ENCODE measurements around the gene UNC13B. TPM values are rescaled to one million over a fixed set of nuclear protein-coding genes. Genes with fewer than 3 reads are reported as not detected.

UNC13B gene
- total RNA-seq, 1 experiment from 2014 or later = 49.3 TPM

DNA sequence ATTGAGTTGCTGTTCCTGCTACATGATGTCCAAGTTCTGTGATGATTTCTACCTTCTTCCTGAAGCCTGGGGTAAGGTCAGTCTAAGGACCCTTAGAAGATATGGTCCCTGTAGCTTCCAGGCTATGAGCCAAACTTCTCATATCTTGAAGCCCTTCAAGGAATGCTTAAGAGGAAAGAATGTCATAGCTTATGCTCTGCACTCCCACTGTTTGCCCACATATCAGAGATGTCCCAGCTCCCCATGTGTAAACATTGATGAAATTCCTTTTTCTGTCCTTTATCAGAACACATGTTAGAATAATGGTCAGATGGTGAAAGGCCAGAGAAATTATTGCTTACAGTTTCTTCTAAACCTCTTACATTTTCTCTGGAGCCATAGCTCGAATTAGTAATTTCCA, 286.7 kb downstream of the UNC13B start (continued):
- no peak for TF ChIP-seq ZNF423 (CRISPR knock-in tag; IDR thresholded peaks at IDR 0.05)
- TF ChIP-seq SP1 (CRISPR knock-in tag; conservative IDR thresholded peaks at IDR 0.05) = no peak
- TF ChIP-seq, protein P1, sequence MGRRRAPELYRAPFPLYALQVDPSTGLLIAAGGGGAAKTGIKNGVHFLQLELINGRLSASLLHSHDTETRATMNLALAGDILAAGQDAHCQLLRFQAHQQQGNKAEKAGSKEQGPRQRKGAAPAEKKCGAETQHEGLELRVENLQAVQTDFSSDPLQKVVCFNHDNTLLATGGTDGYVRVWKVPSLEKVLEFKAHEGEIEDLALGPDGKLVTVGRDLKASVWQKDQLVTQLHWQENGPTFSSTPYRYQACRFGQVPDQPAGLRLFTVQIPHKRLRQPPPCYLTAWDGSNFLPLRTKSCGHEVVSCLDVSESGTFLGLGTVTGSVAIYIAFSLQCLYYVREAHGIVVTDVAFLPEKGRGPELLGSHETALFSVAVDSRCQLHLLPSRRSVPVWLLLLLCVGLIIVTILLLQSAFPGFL (CRISPR knock-in tag; IDR thresholded peaks at IDR 0.05; ENCODE audit: borderline replicate concordance) = no peak
- TF ChIP-seq FOXP1 (CRISPR knock-in tag; IDR thresholded peaks at IDR 0.05; ENCODE audit: borderline replicate concordance) = no peak
- TF ChIP-seq ZNF317 (CRISPR knock-in tag; IDR thresholded peaks at IDR 0.05; ENCODE audit: borderline replicate concordance, low read depth) = no peak
- no peak for TF ChIP-seq ELF4 (CRISPR knock-in tag; IDR thresholded peaks at IDR 0.05; ENCODE audit: low read depth)
- TF ChIP-seq EMX1 (CRISPR knock-in tag; IDR thresholded peaks at IDR 0.05) = no peak
- TF ChIP-seq SMAD4 (CRISPR knock-in tag; IDR thresholded peaks at IDR 0.05) = no peak
- no peak for TF ChIP-seq GTF2I (CRISPR knock-in tag; conservative IDR thresholded peaks at IDR 0.05)
- TF ChIP-seq CREB1 (CRISPR knock-in tag; IDR thresholded peaks at IDR 0.05) = no peak

DNA sequence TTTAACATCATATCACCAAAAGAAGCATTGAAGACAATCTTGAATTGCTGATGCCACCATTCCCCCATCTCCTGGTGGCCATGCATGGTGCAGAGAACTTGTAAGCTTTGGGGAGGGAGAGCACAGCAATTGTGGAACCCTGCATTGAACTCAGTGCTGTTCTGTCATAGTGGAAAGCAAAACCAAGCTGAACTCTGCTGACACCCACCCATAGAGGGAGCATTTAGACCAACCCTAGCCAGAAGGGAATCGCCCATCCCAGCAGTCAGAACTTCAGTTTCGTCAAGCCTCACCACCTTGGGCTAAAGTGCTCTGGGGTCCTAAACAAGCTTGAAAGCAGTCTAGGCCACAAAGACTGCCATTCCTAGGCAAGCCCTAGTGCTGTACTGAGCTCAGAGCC, 290.7 kb downstream of the UNC13B start:
- TF ChIP-seq, protein P2, sequence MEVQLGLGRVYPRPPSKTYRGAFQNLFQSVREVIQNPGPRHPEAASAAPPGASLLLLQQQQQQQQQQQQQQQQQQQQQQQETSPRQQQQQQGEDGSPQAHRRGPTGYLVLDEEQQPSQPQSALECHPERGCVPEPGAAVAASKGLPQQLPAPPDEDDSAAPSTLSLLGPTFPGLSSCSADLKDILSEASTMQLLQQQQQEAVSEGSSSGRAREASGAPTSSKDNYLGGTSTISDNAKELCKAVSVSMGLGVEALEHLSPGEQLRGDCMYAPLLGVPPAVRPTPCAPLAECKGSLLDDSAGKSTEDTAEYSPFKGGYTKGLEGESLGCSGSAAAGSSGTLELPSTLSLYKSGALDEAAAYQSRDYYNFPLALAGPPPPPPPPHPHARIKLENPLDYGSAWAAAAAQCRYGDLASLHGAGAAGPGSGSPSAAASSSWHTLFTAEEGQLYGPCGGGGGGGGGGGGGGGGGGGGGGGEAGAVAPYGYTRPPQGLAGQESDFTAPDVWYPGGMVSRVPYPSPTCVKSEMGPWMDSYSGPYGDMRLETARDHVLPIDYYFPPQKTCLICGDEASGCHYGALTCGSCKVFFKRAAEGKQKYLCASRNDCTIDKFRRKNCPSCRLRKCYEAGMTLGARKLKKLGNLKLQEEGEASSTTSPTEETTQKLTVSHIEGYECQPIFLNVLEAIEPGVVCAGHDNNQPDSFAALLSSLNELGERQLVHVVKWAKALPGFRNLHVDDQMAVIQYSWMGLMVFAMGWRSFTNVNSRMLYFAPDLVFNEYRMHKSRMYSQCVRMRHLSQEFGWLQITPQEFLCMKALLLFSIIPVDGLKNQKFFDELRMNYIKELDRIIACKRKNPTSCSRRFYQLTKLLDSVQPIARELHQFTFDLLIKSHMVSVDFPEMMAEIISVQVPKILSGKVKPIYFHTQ (CRISPR knock-in tag; IDR thresholded peaks at IDR 0.05) = no peak
- TF ChIP-seq ELF4 (CRISPR knock-in tag; IDR thresholded peaks at IDR 0.05; ENCODE audit: low read depth) = no peak
- Mint-ChIP-seq H3K36me3 (no peaks in the 10 kb centered on the region), H3K27me3 (ENCODE audit: low read depth) (peaks cover 32% of the 10 kb centered on the region), H3K4me1 (no peaks in the 10 kb centered on the region), H3K27ac (no peak overlapping the region), H3K9me3 (peaks cover 20% of the 10 kb centered on the region), H3K4me3 (no peak overlapping the region)
- ATAC-seq (peak; percentile 61), DNase-seq (ENCODE audit: low spot score) (no peak)
- CTCF ChIA-PET = interaction anchor here (0.9 to 1.4 kb wide), 5 partner anchors 12 to 337 kb away, joined by 3 to 5 read pairs (median 3); partner anchors contain the start of gene ATOSB
- POLR2A ChIA-PET = interaction anchor here (0.6 kb wide), 1 partner anchor 1240 kb away, joined by 4 read pairs; no protein-coding TSS in a partner anchor

DNA sequence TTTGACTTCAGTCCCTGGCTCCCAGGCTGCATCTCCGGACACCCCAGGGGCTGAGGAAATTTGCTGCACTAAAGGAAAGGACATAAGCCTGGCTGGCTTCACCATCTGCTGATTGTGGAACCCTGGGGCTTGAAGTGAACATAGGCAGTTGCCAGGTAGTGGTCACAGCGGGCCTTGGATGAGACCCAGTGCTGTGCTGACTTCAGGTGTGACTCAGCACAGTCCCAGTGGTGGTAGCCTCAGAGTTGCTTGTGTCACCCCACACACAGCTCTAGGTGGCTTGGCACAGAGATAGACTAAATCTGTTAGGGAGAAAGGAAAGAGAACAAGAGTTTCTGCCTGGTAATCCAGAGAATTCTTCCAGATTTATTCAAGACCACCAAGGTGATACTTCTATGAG, 292.0 kb downstream of the UNC13B start:
- H3K9me3 Mint-ChIP-seq = peaks cover 20% of the 10 kb centered on the region
- ChIA-PET CTCF (no interaction called here), POLR2A (no interaction called here)
- no peak overlapping the region for H3K4me3 Mint-ChIP-seq
- DNase-seq (ENCODE audit: low spot score) = no peak
- no peak for TF ChIP-seq NR1H2 (CRISPR knock-in tag; IDR thresholded peaks at IDR 0.05)
- TF ChIP-seq ETV6 (CRISPR knock-in tag; IDR thresholded peaks at IDR 0.05) = no peak
- no peak for TF ChIP-seq SOX15 (CRISPR knock-in tag; IDR thresholded peaks at IDR 0.05)
- TF ChIP-seq ZNF416 (CRISPR knock-in tag; IDR thresholded peaks at IDR 0.05) = no peak
- TF ChIP-seq, protein P3, sequence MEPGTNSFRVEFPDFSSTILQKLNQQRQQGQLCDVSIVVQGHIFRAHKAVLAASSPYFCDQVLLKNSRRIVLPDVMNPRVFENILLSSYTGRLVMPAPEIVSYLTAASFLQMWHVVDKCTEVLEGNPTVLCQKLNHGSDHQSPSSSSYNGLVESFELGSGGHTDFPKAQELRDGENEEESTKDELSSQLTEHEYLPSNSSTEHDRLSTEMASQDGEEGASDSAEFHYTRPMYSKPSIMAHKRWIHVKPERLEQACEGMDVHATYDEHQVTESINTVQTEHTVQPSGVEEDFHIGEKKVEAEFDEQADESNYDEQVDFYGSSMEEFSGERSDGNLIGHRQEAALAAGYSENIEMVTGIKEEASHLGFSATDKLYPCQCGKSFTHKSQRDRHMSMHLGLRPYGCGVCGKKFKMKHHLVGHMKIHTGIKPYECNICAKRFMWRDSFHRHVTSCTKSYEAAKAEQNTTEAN (CRISPR knock-in tag; IDR thresholded peaks at IDR 0.05) = no peak
- ATAC-seq = no peak
- no peaks in the 10 kb centered on the region for H3K4me1 Mint-ChIP-seq
- peaks cover 27% of the 10 kb centered on the region for H3K27me3 Mint-ChIP-seq (ENCODE audit: low read depth)
- no peaks in the 10 kb centered on the region for H3K36me3 Mint-ChIP-seq
- no peak overlapping the region for H3K27ac Mint-ChIP-seq

Other genes starting within 250 kb of the UNC13B start
- 0.34 to 0.59 TPM (median 0.53 TPM) in 3 replicates for gene PHF24, start 203.7 kb upstream of the UNC13B start, total RNA-seq (2021)
- 26.7 to 30.0 TPM (median 28.6 TPM) in 3 replicates for gene DNAJB5, start 172.3 kb upstream of the UNC13B start, total RNA-seq (2021)
- 305 to 386 TPM (median 329 TPM) in 3 replicates for gene VCP, start 89.4 kb upstream of the UNC13B start, total RNA-seq (2021)
- 80.9 to 108 TPM (median 89.1 TPM) in 3 replicates for gene FANCG, start 82.1 kb upstream of the UNC13B start, total RNA-seq (2021)
- gene PIGO, start 65.4 kb upstream of the UNC13B start, total RNA-seq (2021) = 23.8 to 33.3 TPM (median 31.3 TPM) in 3 replicates
- gene STOML2, start 58.9 kb upstream of the UNC13B start, total RNA-seq (2021) = 208 to 214 TPM (median 210 TPM) in 3 replicates
- 4.7 to 8.7 TPM (median 5.4 TPM) in 3 replicates for gene ATOSB, start 46.1 kb upstream of the UNC13B start, total RNA-seq (2021)